GM23338 (cell line): Measurements from ENCODE around the gene FAT1.

ENCODE experiments used
- REST ChIP-seq: IDR thresholded peaks from one replicate; pipeline ENCODE4 v1.6.1; 2018; ENCODE audit warnings: antibody characterized with exemption; ENCODE audit not compliant: unreplicated experiment
- TF ChIP-seq, protein P1 (sequence below), 2 experiments: fragments of 200-600 bp in 1 of 2; sonication (generic) in 1 of 2; conservative IDR thresholded peaks; 2 replicates each; pipeline versions ENCODE4 v1.5.1 to v1.6.1; 2016 to 2017; ENCODE audit warnings: antibody characterized with exemption in 2 of 2, low read depth in 2 of 2, mild to moderate bottlenecking in 2 of 2, moderate library complexity in 1 of 2

- TF ChIP-seq REST, result no peak
- TF ChIP-seq, protein P1, sequence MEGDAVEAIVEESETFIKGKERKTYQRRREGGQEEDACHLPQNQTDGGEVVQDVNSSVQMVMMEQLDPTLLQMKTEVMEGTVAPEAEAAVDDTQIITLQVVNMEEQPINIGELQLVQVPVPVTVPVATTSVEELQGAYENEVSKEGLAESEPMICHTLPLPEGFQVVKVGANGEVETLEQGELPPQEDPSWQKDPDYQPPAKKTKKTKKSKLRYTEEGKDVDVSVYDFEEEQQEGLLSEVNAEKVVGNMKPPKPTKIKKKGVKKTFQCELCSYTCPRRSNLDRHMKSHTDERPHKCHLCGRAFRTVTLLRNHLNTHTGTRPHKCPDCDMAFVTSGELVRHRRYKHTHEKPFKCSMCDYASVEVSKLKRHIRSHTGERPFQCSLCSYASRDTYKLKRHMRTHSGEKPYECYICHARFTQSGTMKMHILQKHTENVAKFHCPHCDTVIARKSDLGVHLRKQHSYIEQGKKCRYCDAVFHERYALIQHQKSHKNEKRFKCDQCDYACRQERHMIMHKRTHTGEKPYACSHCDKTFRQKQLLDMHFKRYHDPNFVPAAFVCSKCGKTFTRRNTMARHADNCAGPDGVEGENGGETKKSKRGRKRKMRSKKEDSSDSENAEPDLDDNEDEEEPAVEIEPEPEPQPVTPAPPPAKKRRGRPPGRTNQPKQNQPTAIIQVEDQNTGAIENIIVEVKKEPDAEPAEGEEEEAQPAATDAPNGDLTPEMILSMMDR (conservative IDR thresholded peaks at IDR 0.05; ENCODE audit: low read depth in 2 of 2), result no peak
Measured at GRCh38 chr4:186703510-186703909, 20.1 kb downstream of the FAT1 start.
